HFF-Myc (cell line): ENCODE measurements around the gene MTX2.
"Not testable (repeated sequence)": the region's sequence is repeated elsewhere in the genome, so short reads cannot be mapped to it uniquely, and the experiment has no call there.

ENCODE experiments used
- DNase-seq: peaks from one replicate; pipeline ENCODE4 v3.0.0-alpha.2; 2011; ENCODE audit warnings: low read depth; ENCODE audit errors: extremely low read depth
- H3K4me3 ChIP-seq: replicated peaks from 2 replicates; pipeline ENCODE4 v1.5.1; 2011; ENCODE audit warnings: low read depth, mild to moderate bottlenecking, control low read depth, low read length
- CTCF ChIP-seq: IDR thresholded peaks from 2 replicates; pipeline ENCODE4 v1.5.1; 2012; ENCODE audit warnings: mild to moderate bottlenecking, low read depth, low read length, control low read depth; ENCODE audit errors: missing control alignments

Gene MTX2

GRCh38 chr2:176364273-176364977 lies 95.2 kb downstream of the MTX2 start:
- H3K4me3 ChIP-seq: no peak overlapping the region
- no peak for TF ChIP-seq CTCF
- no peak for DNase-seq

GRCh38 chr2:176368349-176368748 lies 99.1 kb downstream of the MTX2 start:
- no peak for DNase-seq
- H3K4me3 ChIP-seq: no peak overlapping the region
- TF ChIP-seq CTCF: no peak

GRCh38 chr2:176370467-176371171 lies 101.4 kb downstream of the MTX2 start:
- H3K4me3 ChIP-seq: no peak overlapping the region
- TF ChIP-seq CTCF: no peak
- no peak for DNase-seq

- not testable (repeated sequence) for H3K4me3 ChIP-seq
Observed at GRCh38 chr2:176373155-176373554, 103.9 kb downstream of the MTX2 start.

GRCh38 chr2:176378323-176378722 lies 109.1 kb downstream of the MTX2 start:
- no peak overlapping the region for H3K4me3 ChIP-seq
- no peak for DNase-seq
- no peak for TF ChIP-seq CTCF

More at GRCh38 chr2:176373155-176373554, 103.9 kb downstream of the MTX2 start:
- not testable (repeated sequence) for DNase-seq

GRCh38 chr2:176380341-176380740 lies 111.1 kb downstream of the MTX2 start:
- TF ChIP-seq CTCF: no peak
- H3K4me3 ChIP-seq: no peak overlapping the region
- no peak for DNase-seq

- no peak for DNase-seq
- TF ChIP-seq CTCF: no peak
- H3K4me3 ChIP-seq: no peak overlapping the region
Observed at GRCh38 chr2:176383100-176383499, 113.9 kb downstream of the MTX2 start.
